ENCODE data around the gene SRMS.

GRCh38 chr20:63551068-63551467 lies 3.5 kb upstream of the SRMS start:
- TF ChIP-seq POLR2AphosphoS5 (IDR thresholded peaks at IDR 0.05): no peak
- no peak for TF ChIP-seq CTCF (IDR thresholded peaks at IDR 0.05; ENCODE audit: poor library complexity, severe bottlenecking)

Data from neural cell (in vitro differentiated cells).